HCT116 (cell line): ENCODE results near the gene FCMR.

ENCODE experiments used
- EZH2 ChIP-seq: fragments of 200-600 bp; sonication (generic); IDR thresholded peaks from 2 replicates; pipeline ENCODE4 v1.6.1; 2017; ENCODE audit warnings: antibody characterized with exemption, mixed run types
- POLR2AphosphoS5 ChIP-seq: IDR thresholded peaks from 2 replicates; pipeline ENCODE4 v1.6.1; 2011; ENCODE audit warnings: mild to moderate bottlenecking, low read depth, low read length, moderate library complexity
- ZFX ChIP-seq: fragments of 450-650 bp; IDR thresholded peaks from 2 replicates; pipeline ENCODE4 v1.6.1; 2017

DNA sequence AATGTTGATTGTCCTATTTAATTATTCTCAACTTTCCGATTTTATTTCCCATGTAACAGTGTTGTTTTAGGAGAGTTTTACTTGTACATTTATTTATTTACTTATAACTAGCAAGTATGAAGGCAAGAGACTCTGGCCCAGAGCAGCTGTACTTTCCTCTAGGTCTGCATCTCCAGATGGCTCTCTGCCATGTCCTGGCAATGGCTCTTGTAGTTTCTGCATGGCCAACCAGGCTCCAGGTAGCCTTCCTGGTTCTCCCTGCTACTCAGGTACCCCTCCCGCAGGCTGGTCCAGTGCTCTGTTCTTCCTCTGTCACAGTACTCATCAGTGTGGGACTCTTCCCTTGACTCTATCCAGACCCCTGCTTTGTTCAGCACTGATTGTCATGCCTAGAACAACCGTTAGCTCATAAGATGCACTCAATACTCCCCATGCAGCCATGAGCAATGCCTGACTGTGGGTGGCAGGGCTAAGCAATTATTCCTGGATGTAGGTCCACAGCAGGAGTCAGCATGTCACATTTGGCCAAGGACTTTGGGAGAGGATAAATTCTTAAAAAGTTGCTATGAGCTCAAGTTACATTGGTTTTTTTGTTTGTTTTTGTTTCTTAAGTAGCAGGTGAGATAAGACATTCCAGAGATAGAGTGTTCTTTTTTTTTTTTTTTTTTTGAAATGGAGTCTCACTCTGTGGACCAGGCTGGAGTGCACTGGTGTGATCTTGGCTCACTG is 67.2 kb downstream of the FCMR start:
- TF ChIP-seq ZFX (no peak), EZH2 (no peak), POLR2AphosphoS5 (no peak)
